SK-N-SH (cell line): Measurements from ENCODE around the gene S1PR3. TPM values are rescaled to one million over a fixed set of nuclear protein-coding genes. Genes with fewer than 3 reads are reported as not detected.

ENCODE experiments used
- CTCF ChIA-PET: fragments of 300-600, 350-600 bp; formaldehyde crosslinking; extraction: SDS; loops from one replicate; lab custom pipeline; 2021; lab: Yijun Ruan, JAX
- POLR2A ChIA-PET: fragments of 350-600 bp; sonication (Branson Sonifier 250); formaldehyde crosslinking; extraction: SDS; loops from one replicate; lab custom pipeline; 2020; ENCODE audit warnings: antibody characterized with exemption, inconsistent platforms; lab: Yijun Ruan, JAX
- DNase-seq: peaks from one replicate; pipeline ENCODE4 v3.0.0; 2012
- H2AFZ ChIP-seq: fragments of 200-600 bp; sonication (generic); 2 replicates; pipeline ENCODE4 v1.8.1; 2016; ENCODE audit warnings: antibody characterized with exemption, mild to moderate bottlenecking, low read depth
- H3F3A ChIP-seq: fragments of 200-600 bp; sonication (generic); replicated peaks from 2 replicates; pipeline ENCODE3; 2016; ENCODE audit warnings: antibody characterized with exemption, mild to moderate bottlenecking; ENCODE audit not compliant: insufficient read depth
- H3K27ac ChIP-seq, 2 experiments: fragments of 200-500 bp in 1 of 2; fragments of 200-600 bp in 1 of 2; sonication (Bioruptor generic) in 1 of 2; sonication (generic), shearing (Covaris generic) in 1 of 2; 2 replicates each; pipeline versions ENCODE4 v1.5.1 to v1.6.1; 2014 to 2016; ENCODE audit warnings: low read depth in 2 of 2, inconsistent platforms in 1 of 2, low read length in 1 of 2, mild to moderate bottlenecking in 1 of 2, mixed read lengths in 1 of 2
- H3K27me3 ChIP-seq: fragments of 200-600 bp; sonication (generic), shearing (Covaris generic); 2 replicates; pipeline ENCODE4 v1.6.1; 2016; ENCODE audit warnings: mixed run types; ENCODE audit not compliant: insufficient read depth
- H3K36me3 ChIP-seq, 2 experiments: fragments of 200-500 bp in 1 of 2; fragments of 200-600 bp in 1 of 2; sonication (Bioruptor generic) in 1 of 2; sonication (generic) in 1 of 2; replicated peaks in 1 of 2; 2 replicates each; pipeline versions ENCODE3 to v1.5.1; 2014 to 2016; ENCODE audit warnings: low read length in 1 of 2, mild to moderate bottlenecking in 1 of 2; ENCODE audit not compliant: insufficient read depth in 2 of 2, control insufficient read depth in 1 of 2
- H3K4me1 ChIP-seq, 2 experiments: fragments of 200-500 bp in 1 of 2; fragments of 200-600 bp in 1 of 2; sonication (Bioruptor generic) in 1 of 2; sonication (generic), shearing (Covaris generic) in 1 of 2; 2 replicates each; pipeline versions ENCODE4 v1.5.1 to v1.6.1; 2014 to 2016; ENCODE audit warnings: low read depth in 1 of 2, low read length in 1 of 2, mixed run types in 1 of 2; ENCODE audit not compliant: insufficient read depth in 2 of 2, control insufficient read depth in 1 of 2
- H3K4me2 ChIP-seq: fragments of 200-600 bp; sonication (generic), shearing (Covaris generic); 2 replicates; pipeline ENCODE4 v1.6.1; 2017; ENCODE audit warnings: mixed run types
- H3K4me3 ChIP-seq, 2 experiments: fragments of 200-500 bp in 1 of 2; fragments of 200-600 bp in 1 of 2; sonication (Bioruptor generic) in 1 of 2; sonication (generic), shearing (Covaris generic) in 1 of 2; 2 replicates each; pipeline versions ENCODE4 v1.5.1 to v1.8.1; 2014 to 2016; ENCODE audit warnings: low read depth in 2 of 2, inconsistent platforms in 1 of 2, low read length in 1 of 2, mild to moderate bottlenecking in 1 of 2, mixed read lengths in 1 of 2, moderate library complexity in 1 of 2
- H3K79me2 ChIP-seq: fragments of 200-600 bp; sonication (generic); 2 replicates; pipeline ENCODE4 v1.8.1; 2017; ENCODE audit warnings: mild to moderate bottlenecking; ENCODE audit not compliant: insufficient read depth
- H3K9ac ChIP-seq: fragments of 200-600 bp; sonication (generic); 2 replicates; pipeline ENCODE4 v1.6.1; 2017; ENCODE audit warnings: mixed run types
- H3K9me2 ChIP-seq: fragments of 200-600 bp; sonication (generic); 2 replicates; pipeline ENCODE4 v1.6.1; 2017; ENCODE audit warnings: mixed run types
- H3K9me3 ChIP-seq: fragments of 200-600 bp; sonication (generic); 2 replicates; pipeline ENCODE4 v1.6.1; 2017; ENCODE audit warnings: mixed run types, mild to moderate bottlenecking, moderate library complexity
- H4K20me1 ChIP-seq: fragments of 200-600 bp; sonication (generic); 2 replicates; pipeline ENCODE4 v1.6.1; 2017; ENCODE audit warnings: mild to moderate bottlenecking, mixed run types; ENCODE audit not compliant: insufficient read depth
- FOXM1 ChIP-seq: IDR thresholded peaks from 2 replicates; pipeline ENCODE4 v1.4.0; 2012; ENCODE audit warnings: low read depth, mild to moderate bottlenecking
- MXI1 ChIP-seq: IDR thresholded peaks from 2 replicates; pipeline ENCODE4 v1.6.1; 2012; ENCODE audit warnings: mild to moderate bottlenecking, low read depth, low read length, improper control_type of control experiment
- RFX5 ChIP-seq: IDR thresholded peaks from 2 replicates; pipeline ENCODE4 v1.6.1; 2012; ENCODE audit warnings: mild to moderate bottlenecking, improper control_type of control experiment, low read length
- SIN3A ChIP-seq: IDR thresholded peaks from 2 replicates; pipeline ENCODE4 v1.6.1; 2012; ENCODE audit warnings: low read depth, mild to moderate bottlenecking, low read length, moderate library complexity, borderline replicate concordance
- TEAD4 ChIP-seq: IDR thresholded peaks from 2 replicates; pipeline ENCODE4 v1.4.0; 2012; ENCODE audit warnings: mild to moderate bottlenecking, borderline replicate concordance; ENCODE audit not compliant: insufficient read depth
- YY1 ChIP-seq: IDR thresholded peaks from 2 replicates; pipeline ENCODE4 v1.4.0; 2012; ENCODE audit warnings: low read depth, mild to moderate bottlenecking
- WGBS: methylation state at CpG from one replicate; pipeline ENCODE4 v1.1.6; 2017; ENCODE audit warnings: low lambda C conversion rate; 5-methylcytosine and 5-hydroxymethylcytosine counted together
- polyA plus RNA-seq, 3 experiments: library from polyadenylated mRNA; depleted of rRNA; stranded (reverse); fragments of >200 nt; gene quantifications; 2 replicates each; pipeline ENCODE4 v1.2.3, GENCODE V29; 2012
- TF ChIP-seq, protein P1 (sequence below): fragments of 200-600 bp; sonication (generic); IDR thresholded peaks from 2 replicates; pipeline ENCODE4 v1.6.1; 2017; ENCODE audit warnings: antibody characterized with exemption, mild to moderate bottlenecking, moderate library complexity
- TF ChIP-seq, protein P2 (sequence below): IDR thresholded peaks from 2 replicates; pipeline ENCODE4 v1.6.1; 2012; ENCODE audit warnings: mild to moderate bottlenecking, low read depth, low read length, moderate library complexity

Gene S1PR3
- polyA plus RNA-seq, 1 of the 3 experiments (the other 2 are of a cell fraction): 2.5 TPM

DNA sequence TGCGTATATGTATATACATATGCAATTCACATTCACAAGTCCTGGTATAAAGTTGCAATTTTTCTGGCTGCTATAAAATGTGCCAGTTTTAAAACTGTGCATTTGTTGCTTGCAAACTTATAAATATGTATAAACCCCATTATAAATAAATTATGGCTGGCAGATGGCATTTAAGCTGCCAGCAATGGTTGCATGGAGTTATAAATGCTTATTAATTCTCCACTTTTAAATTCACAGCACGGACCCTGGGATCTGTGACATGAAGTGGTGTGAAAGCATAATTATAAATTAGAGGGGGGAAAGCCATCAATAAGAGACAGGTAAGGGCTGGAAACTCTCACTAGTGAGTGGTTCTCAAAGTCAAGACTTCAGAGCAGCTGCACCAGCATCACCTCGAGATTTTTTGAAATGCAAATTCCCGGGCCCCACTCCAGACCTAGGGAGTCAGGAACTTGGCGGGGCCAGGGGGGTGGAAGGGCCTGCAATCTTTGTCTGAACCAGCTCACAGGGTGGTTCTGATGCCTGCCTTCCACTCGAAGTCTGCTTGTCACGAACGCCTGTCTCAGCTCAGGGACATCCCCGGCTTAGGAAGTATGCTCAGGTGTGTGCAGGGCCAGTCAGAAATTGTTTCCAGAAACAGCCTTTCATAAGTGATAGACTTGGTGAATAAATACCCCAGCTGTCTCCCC is 16.9 kb downstream of the S1PR3 start:
- POLR2A ChIA-PET: no interaction called here
- CTCF ChIA-PET: interaction anchor here (0.7 to 1.1 kb wide), 5 partner anchors 167 to 423 kb away, joined by 3 to 5 read pairs (median 3); no protein-coding TSS in a partner anchor

DNA sequence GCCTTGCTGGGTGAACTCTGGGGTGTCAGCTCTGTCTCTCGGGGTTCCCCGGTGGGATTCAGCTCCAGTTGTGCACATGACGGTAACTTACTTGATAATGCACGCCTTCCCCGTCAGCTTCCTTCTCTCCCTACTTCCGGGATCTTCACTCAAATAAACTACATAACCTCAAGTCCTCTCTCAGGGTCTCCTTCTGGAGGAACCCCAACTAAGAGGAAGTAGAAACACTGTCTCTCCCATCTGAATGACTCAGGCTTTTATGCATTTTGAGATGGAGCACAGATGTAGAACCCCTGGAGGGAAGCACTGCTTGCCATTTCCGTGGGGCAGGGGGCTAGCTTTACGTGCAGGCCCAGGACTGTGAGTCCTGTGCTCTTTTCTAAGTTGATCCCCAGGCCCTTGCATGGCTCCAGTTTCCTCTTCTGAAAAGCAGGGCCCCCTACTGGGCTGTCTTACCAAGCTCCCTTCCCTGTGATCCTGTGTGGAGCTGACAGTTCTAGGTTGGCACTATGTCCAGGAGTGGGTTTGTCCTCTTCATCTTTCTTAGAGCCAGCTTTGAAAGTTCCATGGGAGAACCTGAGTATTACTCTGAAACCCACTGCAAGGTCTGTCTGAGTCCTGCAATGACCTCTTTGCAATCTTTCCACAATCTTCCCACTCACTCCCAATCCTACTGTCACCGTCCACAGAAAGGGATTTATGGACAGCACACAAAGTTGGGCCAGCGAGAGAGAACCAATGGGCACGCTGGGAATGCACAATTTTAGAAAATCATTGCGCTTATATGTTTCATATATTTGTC is 17.7 kb downstream of the S1PR3 start:
- Histone ChIP-seq H3K4me1 (peaks cover 9 to 17% of the 10 kb centered on the region in 2 experiments; a peak in 3 of 4 replicates), H3K27ac (no peak overlapping the region), H3K4me2 (no peak overlapping the region), H3F3A (no peaks in the 10 kb centered on the region), H2AFZ (no peak overlapping the region), H3K9me2 (no peaks in the 10 kb centered on the region), H3K79me2 (no peaks in the 10 kb centered on the region), H3K9me3 (no peaks in the 10 kb centered on the region), H4K20me1 (no peaks in the 10 kb centered on the region), H3K9ac (no peak overlapping the region), H3K27me3 (no peaks in the 10 kb centered on the region), H3K4me3 (no peak overlapping the region), H3K36me3 (peaks cover 0 to 3% of the 10 kb centered on the region in 2 experiments)
- ChIA-PET CTCF (interaction anchor here (0.8 to 1.8 kb wide), 4 partner anchors 8 to 424 kb away, joined by 3 to 8 read pairs (median 4); no protein-coding TSS in a partner anchor), POLR2A (no interaction called here)
- TF ChIP-seq SIN3A (no peak), YY1 (no peak), FOXM1 (no peak), MXI1 (no peak), RFX5 (no peak)
- TF ChIP-seq, protein P1, sequence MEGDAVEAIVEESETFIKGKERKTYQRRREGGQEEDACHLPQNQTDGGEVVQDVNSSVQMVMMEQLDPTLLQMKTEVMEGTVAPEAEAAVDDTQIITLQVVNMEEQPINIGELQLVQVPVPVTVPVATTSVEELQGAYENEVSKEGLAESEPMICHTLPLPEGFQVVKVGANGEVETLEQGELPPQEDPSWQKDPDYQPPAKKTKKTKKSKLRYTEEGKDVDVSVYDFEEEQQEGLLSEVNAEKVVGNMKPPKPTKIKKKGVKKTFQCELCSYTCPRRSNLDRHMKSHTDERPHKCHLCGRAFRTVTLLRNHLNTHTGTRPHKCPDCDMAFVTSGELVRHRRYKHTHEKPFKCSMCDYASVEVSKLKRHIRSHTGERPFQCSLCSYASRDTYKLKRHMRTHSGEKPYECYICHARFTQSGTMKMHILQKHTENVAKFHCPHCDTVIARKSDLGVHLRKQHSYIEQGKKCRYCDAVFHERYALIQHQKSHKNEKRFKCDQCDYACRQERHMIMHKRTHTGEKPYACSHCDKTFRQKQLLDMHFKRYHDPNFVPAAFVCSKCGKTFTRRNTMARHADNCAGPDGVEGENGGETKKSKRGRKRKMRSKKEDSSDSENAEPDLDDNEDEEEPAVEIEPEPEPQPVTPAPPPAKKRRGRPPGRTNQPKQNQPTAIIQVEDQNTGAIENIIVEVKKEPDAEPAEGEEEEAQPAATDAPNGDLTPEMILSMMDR: peak; percentile 34
- 93% methylated on average over 12 of the region's 12 CpGs for WGBS
- no peak for DNase-seq

More for the DNA sequence above, 16.9 kb downstream of the S1PR3 start:
- Histone ChIP-seq H3K27me3 (no peaks in the 10 kb centered on the region), H3F3A (no peaks in the 10 kb centered on the region), H3K36me3 (peaks cover 0 to 7% of the 10 kb centered on the region in 2 experiments), H3K4me3 (no peak overlapping the region), H3K4me1 (peaks cover 9 to 17% of the 10 kb centered on the region in 2 experiments; a peak in 3 of 4 replicates)
- WGBS: 95% methylated on average over 9 of the region's 9 CpGs
- TF ChIP-seq, protein P2, sequence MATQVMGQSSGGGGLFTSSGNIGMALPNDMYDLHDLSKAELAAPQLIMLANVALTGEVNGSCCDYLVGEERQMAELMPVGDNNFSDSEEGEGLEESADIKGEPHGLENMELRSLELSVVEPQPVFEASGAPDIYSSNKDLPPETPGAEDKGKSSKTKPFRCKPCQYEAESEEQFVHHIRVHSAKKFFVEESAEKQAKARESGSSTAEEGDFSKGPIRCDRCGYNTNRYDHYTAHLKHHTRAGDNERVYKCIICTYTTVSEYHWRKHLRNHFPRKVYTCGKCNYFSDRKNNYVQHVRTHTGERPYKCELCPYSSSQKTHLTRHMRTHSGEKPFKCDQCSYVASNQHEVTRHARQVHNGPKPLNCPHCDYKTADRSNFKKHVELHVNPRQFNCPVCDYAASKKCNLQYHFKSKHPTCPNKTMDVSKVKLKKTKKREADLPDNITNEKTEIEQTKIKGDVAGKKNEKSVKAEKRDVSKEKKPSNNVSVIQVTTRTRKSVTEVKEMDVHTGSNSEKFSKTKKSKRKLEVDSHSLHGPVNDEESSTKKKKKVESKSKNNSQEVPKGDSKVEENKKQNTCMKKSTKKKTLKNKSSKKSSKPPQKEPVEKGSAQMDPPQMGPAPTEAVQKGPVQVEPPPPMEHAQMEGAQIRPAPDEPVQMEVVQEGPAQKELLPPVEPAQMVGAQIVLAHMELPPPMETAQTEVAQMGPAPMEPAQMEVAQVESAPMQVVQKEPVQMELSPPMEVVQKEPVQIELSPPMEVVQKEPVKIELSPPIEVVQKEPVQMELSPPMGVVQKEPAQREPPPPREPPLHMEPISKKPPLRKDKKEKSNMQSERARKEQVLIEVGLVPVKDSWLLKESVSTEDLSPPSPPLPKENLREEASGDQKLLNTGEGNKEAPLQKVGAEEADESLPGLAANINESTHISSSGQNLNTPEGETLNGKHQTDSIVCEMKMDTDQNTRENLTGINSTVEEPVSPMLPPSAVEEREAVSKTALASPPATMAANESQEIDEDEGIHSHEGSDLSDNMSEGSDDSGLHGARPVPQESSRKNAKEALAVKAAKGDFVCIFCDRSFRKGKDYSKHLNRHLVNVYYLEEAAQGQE: no peak
- no peak for TF ChIP-seq TEAD4
- TF ChIP-seq, all 33 proteins: peak for 0
- Histone ChIP-seq H3K4me2 (no peak overlapping the region), H3K9me3 (no peaks in the 10 kb centered on the region), H3K9me2 (no peaks in the 10 kb centered on the region), H3K79me2 (no peaks in the 10 kb centered on the region), H3K9ac (no peak overlapping the region), H3K27ac (no peak overlapping the region), H2AFZ (no peak overlapping the region), H4K20me1 (no peaks in the 10 kb centered on the region)
- no peak for DNase-seq
